ENCODE measurements around the gene TRPM2. TPM values are rescaled to one million over a fixed set of nuclear protein-coding genes. Genes with fewer than 3 reads are reported as not detected.

Gene TRPM2
- total RNA-seq, 1 donor from 2014 or later, result 0.52 TPM

DNA sequence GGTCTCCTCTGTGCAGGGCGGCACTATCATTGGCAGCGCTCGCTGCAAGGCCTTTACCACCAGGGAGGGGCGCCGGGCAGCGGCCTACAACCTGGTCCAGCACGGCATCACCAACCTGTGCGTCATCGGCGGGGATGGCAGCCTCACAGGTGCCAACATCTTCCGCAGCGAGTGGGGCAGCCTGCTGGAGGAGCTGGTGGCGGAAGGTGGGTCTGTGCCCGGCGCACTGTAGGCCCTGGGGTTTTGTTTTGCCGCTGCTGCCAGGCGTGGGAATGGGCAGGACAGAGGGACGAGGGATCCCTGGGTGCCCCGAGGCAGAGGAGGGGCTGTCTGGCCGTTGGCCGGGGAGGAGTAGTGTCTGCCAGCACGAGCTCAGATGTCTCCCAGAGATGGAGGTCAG, 41.3 kb upstream of the TRPM2 start:
- TF ChIP-seq, protein P1, sequence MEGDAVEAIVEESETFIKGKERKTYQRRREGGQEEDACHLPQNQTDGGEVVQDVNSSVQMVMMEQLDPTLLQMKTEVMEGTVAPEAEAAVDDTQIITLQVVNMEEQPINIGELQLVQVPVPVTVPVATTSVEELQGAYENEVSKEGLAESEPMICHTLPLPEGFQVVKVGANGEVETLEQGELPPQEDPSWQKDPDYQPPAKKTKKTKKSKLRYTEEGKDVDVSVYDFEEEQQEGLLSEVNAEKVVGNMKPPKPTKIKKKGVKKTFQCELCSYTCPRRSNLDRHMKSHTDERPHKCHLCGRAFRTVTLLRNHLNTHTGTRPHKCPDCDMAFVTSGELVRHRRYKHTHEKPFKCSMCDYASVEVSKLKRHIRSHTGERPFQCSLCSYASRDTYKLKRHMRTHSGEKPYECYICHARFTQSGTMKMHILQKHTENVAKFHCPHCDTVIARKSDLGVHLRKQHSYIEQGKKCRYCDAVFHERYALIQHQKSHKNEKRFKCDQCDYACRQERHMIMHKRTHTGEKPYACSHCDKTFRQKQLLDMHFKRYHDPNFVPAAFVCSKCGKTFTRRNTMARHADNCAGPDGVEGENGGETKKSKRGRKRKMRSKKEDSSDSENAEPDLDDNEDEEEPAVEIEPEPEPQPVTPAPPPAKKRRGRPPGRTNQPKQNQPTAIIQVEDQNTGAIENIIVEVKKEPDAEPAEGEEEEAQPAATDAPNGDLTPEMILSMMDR (conservative IDR thresholded peaks at IDR 0.05; ENCODE audit: low read depth, low read length), result no peak
- no peak for DNase-seq (ENCODE audit: low read depth)
- no peak overlapping the region for H3K4me3 ChIP-seq (ENCODE audit: low read depth, low read length)

DNA sequence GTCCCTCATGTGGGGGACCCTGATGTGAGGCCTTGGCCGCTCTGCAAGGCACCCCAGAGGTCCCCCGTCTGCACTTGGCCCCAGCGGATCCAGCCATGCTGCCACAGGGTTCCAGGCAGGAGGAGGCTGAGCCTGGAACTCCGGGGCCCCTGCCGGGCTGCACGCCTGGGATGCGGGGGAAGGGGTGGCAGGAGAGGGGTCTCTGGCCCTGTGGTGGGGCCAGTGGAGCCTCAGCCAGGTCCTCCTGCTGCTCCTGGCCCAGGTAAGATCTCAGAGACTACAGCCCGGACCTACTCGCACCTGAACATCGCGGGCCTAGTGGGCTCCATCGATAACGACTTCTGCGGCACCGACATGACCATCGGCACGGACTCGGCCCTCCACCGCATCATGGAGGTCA, 40.7 kb upstream of the TRPM2 start:
- TF ChIP-seq, protein P1 (conservative IDR thresholded peaks at IDR 0.05; ENCODE audit: low read depth, low read length), result no peak
- DNase-seq (ENCODE audit: low read depth), result no peak
- no peak overlapping the region for H3K4me3 ChIP-seq (ENCODE audit: low read depth, low read length)

DNA sequence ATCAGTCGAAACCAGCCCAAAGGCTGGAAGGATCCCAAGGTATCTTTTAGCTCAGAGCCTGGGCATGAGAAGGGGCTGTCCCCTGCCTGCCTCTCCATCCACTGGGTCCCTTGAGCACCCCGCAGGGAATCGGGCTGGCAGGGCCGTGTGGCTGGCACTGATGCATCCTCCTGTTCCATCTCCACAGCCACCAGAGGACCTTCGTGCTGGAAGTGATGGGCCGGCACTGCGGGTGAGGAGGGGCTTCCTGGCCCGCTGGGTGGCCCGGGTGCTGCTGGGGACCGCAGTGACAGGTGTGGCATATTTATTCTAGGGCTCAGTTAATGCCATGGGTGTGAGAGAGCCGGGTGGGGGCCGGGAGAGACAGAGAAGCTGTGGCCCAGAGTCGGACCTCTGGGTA, 40.0 kb upstream of the TRPM2 start:
- no peak for DNase-seq (ENCODE audit: low read depth)
- TF ChIP-seq, protein P1 (conservative IDR thresholded peaks at IDR 0.05; ENCODE audit: low read depth, low read length), result no peak
- H3K4me3 ChIP-seq (ENCODE audit: low read depth, low read length), result no peak overlapping the region

DNA sequence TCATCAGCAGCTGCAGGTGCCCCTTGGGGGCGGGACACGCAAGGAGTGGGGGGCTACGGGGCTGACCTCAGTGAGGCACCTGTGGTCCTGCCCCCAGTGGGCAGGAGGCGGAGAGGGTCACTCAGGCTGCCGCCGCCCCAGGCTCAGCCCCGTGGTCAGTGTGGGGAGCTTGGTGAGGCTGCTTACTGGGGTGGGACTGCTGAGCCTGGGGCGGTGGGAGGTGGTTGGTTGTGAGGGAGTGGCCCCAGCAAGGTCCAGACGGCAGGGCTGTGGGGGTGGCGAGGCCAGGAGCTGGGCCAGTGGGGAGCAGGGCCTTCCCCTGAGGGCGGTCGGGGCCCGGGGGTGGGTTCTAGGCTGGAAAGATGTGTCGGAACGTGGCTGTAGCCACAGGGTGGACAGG, 39.3 kb upstream of the TRPM2 start:
- DNase-seq (ENCODE audit: low read depth), result no peak
- no peak overlapping the region for H3K4me3 ChIP-seq (ENCODE audit: low read depth, low read length)
- TF ChIP-seq, protein P1 (conservative IDR thresholded peaks at IDR 0.05; ENCODE audit: low read depth, low read length), result no peak

DNA sequence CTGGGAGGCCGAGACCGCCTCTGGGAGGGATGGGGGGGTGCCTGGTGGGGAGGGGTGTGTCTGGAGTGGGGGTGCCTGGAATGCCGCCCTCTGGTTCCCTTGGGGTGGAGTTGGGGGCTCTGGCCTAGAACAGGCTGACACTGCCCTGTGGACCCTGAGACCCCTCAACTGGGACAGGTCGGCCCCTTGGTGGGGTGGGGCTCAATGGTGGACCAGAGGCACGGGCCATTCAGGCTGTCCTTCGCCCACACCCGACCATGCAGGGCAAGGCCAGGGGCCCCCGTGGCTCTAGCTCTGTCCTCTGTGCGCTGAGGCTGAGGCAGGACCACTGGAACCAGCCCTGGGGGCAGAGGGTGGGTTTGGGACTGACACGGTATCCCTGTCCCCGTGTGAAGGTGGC, 38.9 kb upstream of the TRPM2 start:
- H3K4me3 ChIP-seq (ENCODE audit: low read depth, low read length), result no peak overlapping the region
- TF ChIP-seq, protein P1 (conservative IDR thresholded peaks at IDR 0.05; ENCODE audit: low read depth, low read length), result no peak
- DNase-seq (ENCODE audit: low read depth), result no peak

DNA sequence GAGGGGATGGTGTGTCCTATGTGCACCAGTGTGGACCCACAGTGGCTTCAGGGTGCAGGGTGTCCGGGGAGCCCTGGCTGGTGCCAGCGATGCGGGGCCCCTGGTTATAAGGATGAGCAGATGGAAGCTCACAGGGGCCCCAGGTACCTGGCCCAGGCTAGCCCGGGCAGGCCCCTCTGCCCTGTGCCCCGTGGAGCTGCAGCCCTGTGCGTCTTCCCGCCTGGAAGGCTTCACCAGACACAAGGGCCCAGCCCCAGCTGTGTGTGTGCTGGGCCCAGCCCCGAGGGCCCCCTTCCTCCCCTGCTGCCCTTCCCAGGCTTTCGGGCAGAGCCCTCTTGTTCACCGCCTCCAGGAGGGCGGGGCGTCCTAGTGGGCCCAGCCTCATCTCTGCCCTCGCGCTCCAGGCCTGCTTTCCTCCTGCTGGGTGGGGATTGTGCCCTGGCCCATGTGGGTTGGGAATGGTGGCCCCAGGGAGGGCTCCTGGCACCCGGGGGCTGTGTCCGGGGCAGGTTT, 37.7 kb upstream of the TRPM2 start:
- H3K4me3 ChIP-seq (ENCODE audit: low read depth, low read length), result no peak overlapping the region
- DNase-seq (ENCODE audit: low read depth), result no peak
- TF ChIP-seq, protein P1 (conservative IDR thresholded peaks at IDR 0.05; ENCODE audit: low read depth, low read length), result no peak

DNA sequence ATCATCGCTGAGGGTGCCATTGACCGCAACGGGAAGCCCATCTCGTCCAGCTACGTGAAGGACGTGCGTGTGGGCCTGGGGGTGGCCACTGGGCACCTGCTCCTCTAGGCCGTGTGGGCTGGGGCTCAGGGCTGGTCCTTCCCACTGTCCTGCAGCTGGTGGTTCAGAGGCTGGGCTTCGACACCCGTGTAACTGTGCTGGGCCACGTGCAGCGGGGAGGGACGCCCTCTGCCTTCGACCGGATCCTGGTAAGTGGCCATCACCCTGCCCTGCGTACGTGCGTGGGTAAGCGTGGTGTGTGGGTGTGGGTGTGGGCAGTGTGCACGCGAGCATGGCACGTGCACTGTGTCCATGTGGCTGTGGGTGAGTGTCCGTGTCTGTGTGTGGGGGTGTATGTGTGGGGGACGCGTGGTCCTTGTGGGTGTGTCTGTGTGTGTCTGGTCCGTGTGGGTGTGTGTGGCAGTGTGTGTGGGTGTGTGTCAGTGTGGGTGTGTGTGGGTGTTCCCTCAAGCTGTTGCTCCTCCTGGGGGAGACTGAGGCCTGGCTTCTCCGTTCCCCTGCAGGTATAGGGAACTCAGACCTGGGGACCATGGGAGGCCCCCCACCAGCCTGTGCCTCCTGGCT, 37.0 kb upstream of the TRPM2 start:
- TF ChIP-seq, protein P1 (conservative IDR thresholded peaks at IDR 0.05; ENCODE audit: low read depth, low read length), result no peak
- no peak overlapping the region for H3K4me3 ChIP-seq (ENCODE audit: low read depth, low read length)
- DNase-seq (ENCODE audit: low read depth), result no peak

All from epithelial cell of proximal tubule (primary cell).